H1 (cell line): ENCODE results near the gene SMIM7. TPM values are rescaled to one million over a fixed set of nuclear protein-coding genes. Genes with fewer than 3 reads are reported as not detected.
A peak's percentile ranks its signal among the peaks of the same experiment; 100 is the strongest.

Source experiments
- CTCF ChIA-PET: fragments of 300-600 bp; sonication (Branson Sonifier 250); formaldehyde crosslinking; loops from one replicate; lab custom pipeline; 2021; ENCODE audit not compliant: partially characterized antibody; lab: Charles Lee
- POLR2A ChIA-PET: fragments of 300-600 bp; sonication (Branson Sonifier 250); formaldehyde crosslinking; loops from one replicate; lab custom pipeline; 2021; ENCODE audit warnings: inconsistent platforms; ENCODE audit not compliant: partially characterized antibody; lab: Charles Lee
- DNase-seq, 2 experiments: peaks; one replicate each; pipeline versions ENCODE4 v3.0.0 to v3.0.0-alpha.2; 2010 to 2022; ENCODE audit warnings: low spot score in 2 of 2, low read depth in 1 of 2, mixed read lengths in 1 of 2
- FAIRE-seq: peaks from 2 replicates; lab custom pipeline; 2011; peaks lifted over from hg19 to GRCh38; lab: Jason Lieb, UNC
- H2AFZ ChIP-seq: 2 replicates; pipeline ENCODE4 v1.8.1; 2012; ENCODE audit warnings: low read length, inconsistent platforms
- H2AK5ac ChIP-seq: 2 replicates; pipeline ENCODE4 v1.6.1; 2013; ENCODE audit warnings: low read depth, low read length
- H2BK120ac ChIP-seq: replicated peaks from 2 replicates; pipeline ENCODE3; 2013; ENCODE audit warnings: low read depth, low read length, inconsistent platforms
- H2BK12ac ChIP-seq: 2 replicates; pipeline ENCODE4 v1.6.1; 2013; ENCODE audit warnings: low read depth, low read length
- H2BK15ac ChIP-seq: 2 replicates; pipeline ENCODE4 v1.6.1; 2013; ENCODE audit warnings: low read length
- H2BK20ac ChIP-seq: 2 replicates; pipeline ENCODE4 v1.6.1; 2013; ENCODE audit warnings: low read length
- H2BK5ac ChIP-seq: 2 replicates; pipeline ENCODE4 v1.6.1; 2013; ENCODE audit warnings: low read depth, low read length
- H3K14ac ChIP-seq: 2 replicates; pipeline ENCODE4 v1.6.1; 2013; ENCODE audit warnings: inconsistent platforms; ENCODE audit not compliant: insufficient read length
- H3K18ac ChIP-seq: 2 replicates; pipeline ENCODE4 v1.6.1; 2013; ENCODE audit warnings: low read length; ENCODE audit errors: extremely low read depth
- H3K23ac ChIP-seq: 2 replicates; pipeline ENCODE4 v1.6.1; 2013; ENCODE audit warnings: inconsistent platforms; ENCODE audit not compliant: insufficient read length
- H3K23me2 ChIP-seq: 2 replicates; pipeline ENCODE4 v1.6.1; 2013; ENCODE audit warnings: low read depth, low read length
- H3K27ac ChIP-seq: 2 replicates; pipeline ENCODE4 v1.6.1; 2011; ENCODE audit warnings: low read depth, low read length, inconsistent platforms
- H3K27me3 ChIP-seq, 4 experiments: replicated peaks in 1 of 4; 1 replicate in 1 of 4; 2 replicates in 3 of 4; pipeline versions ENCODE4 v1.6.1 to v1.8.1; 2011 to 2013; ENCODE audit warnings: low read length in 3 of 4, mild to moderate bottlenecking in 3 of 4, inconsistent platforms in 2 of 4, mixed read lengths in 2 of 4, moderate library complexity in 1 of 4; ENCODE audit not compliant: control insufficient read depth in 3 of 4, insufficient read depth in 3 of 4; ENCODE audit errors: extremely low read depth in 1 of 4
- H3K36me3 ChIP-seq, 4 experiments: 2 replicates each; pipeline versions ENCODE4 v1.6.1 to v1.8.1; 2011 to 2013; ENCODE audit warnings: mild to moderate bottlenecking in 4 of 4, low read length in 3 of 4, moderate library complexity in 2 of 4, control low read depth in 1 of 4, inconsistent platforms in 1 of 4; ENCODE audit not compliant: insufficient read depth in 4 of 4, control insufficient read depth in 2 of 4
- H3K4ac ChIP-seq: replicated peaks from 2 replicates; pipeline ENCODE3; 2013; ENCODE audit warnings: low read length, low read depth, mixed read lengths, inconsistent platforms; ENCODE audit not compliant: insufficient read length
- H3K4me1 ChIP-seq, 4 experiments: replicated peaks in 1 of 4; 1 replicate in 1 of 4; 2 replicates in 3 of 4; pipeline versions ENCODE4 v1.6.1 to v1.8.1; 2011 to 2013; ENCODE audit warnings: low read length in 3 of 4, inconsistent platforms in 2 of 4, mixed read lengths in 1 of 4; ENCODE audit not compliant: insufficient read depth in 4 of 4, control insufficient read depth in 3 of 4
- H3K4me2 ChIP-seq, 2 experiments: 2 replicates each; pipeline versions ENCODE4 v1.6.1 to v1.8.1; 2011 to 2013; ENCODE audit warnings: low read depth in 2 of 2, low read length in 2 of 2, control low read depth in 1 of 2, inconsistent platforms in 1 of 2, mild to moderate bottlenecking in 1 of 2; ENCODE audit not compliant: insufficient read depth in 1 of 2
- H3K4me3 ChIP-seq, 4 experiments: fragments of 200-600, 300-600 bp in 1 of 4; sonication (generic), shearing (Covaris generic), sonication (Bioruptor Twin) in 1 of 4; 2 replicates each; pipeline versions ENCODE4 v1.5.1 to v1.8.1; 2011 to 2016; ENCODE audit warnings: low read length in 4 of 4, low read depth in 3 of 4, control low read depth in 2 of 4, inconsistent platforms in 2 of 4, mild to moderate bottlenecking in 2 of 4, mixed read lengths in 1 of 4, moderate library complexity in 1 of 4; ENCODE audit not compliant: insufficient read depth in 2 of 4; ENCODE audit errors: extremely low read depth in 1 of 4
- H3K56ac ChIP-seq: replicated peaks from 2 replicates; pipeline ENCODE3; 2013; ENCODE audit warnings: low read depth, mild to moderate bottlenecking, mixed read lengths, low read length, inconsistent platforms; ENCODE audit not compliant: insufficient read length
- H3K79me1 ChIP-seq: 2 replicates; pipeline ENCODE4 v1.6.1; 2013; ENCODE audit warnings: low read depth, low read length, control low read depth
- H3K79me2 ChIP-seq, 2 experiments: 2 replicates each; pipeline versions ENCODE4 v1.6.1 to v1.8.1; 2012 to 2013; ENCODE audit warnings: low read length in 2 of 2, mild to moderate bottlenecking in 2 of 2, inconsistent platforms in 1 of 2; ENCODE audit not compliant: insufficient read depth in 2 of 2, control insufficient read depth in 1 of 2
- H3K9ac ChIP-seq, 4 experiments: replicated peaks in 1 of 4; 1 replicate in 1 of 4; 2 replicates in 3 of 4; pipeline versions ENCODE4 v1.6.1 to v1.8.1; 2011 to 2013; ENCODE audit warnings: low read depth in 3 of 4, low read length in 3 of 4, control low read depth in 2 of 4, mild to moderate bottlenecking in 2 of 4, moderate library complexity in 2 of 4, inconsistent platforms in 1 of 4; ENCODE audit errors: extremely low read depth in 1 of 4
- H3K9me3 ChIP-seq, 2 experiments: 2 replicates each; pipeline versions ENCODE4 v1.6.1 to v1.8.1; 2012 to 2013; ENCODE audit warnings: mild to moderate bottlenecking in 2 of 2, moderate library complexity in 2 of 2, control low read depth in 1 of 2, inconsistent platforms in 1 of 2, low read depth in 1 of 2, low read length in 1 of 2, mixed read lengths in 1 of 2; ENCODE audit not compliant: insufficient read depth in 2 of 2
- H4K20me1 ChIP-seq, 2 experiments: replicated peaks in 1 of 2; 2 replicates each; pipeline versions ENCODE3 to v1.8.1; 2011 to 2013; ENCODE audit warnings: inconsistent platforms in 2 of 2, low read length in 2 of 2, mild to moderate bottlenecking in 1 of 2; ENCODE audit not compliant: insufficient read depth in 2 of 2, control insufficient read depth in 1 of 2
- H4K5ac ChIP-seq: 2 replicates; pipeline ENCODE4 v1.6.1; 2013; ENCODE audit warnings: low read length, low read depth, mixed read lengths, inconsistent platforms; ENCODE audit not compliant: insufficient read length
- H4K8ac ChIP-seq: 2 replicates; pipeline ENCODE4 v1.8.0; 2013; ENCODE audit warnings: mild to moderate bottlenecking, moderate library complexity, low read length, inconsistent platforms; ENCODE audit not compliant: insufficient read depth; ENCODE audit errors: extremely low read depth
- H4K91ac ChIP-seq: replicated peaks from 2 replicates; pipeline ENCODE3; 2013; ENCODE audit warnings: low read length, mixed read lengths, inconsistent platforms; ENCODE audit not compliant: insufficient read length
- CBX5 ChIP-seq: fragments of 300-800, 300-1000 bp; sonication (generic); IDR thresholded peaks from 2 replicates; pipeline ENCODE4 v1.7.1; 2016; ENCODE audit warnings: antibody characterized with exemption, low read length, low read depth
- MAX ChIP-seq: IDR thresholded peaks from 2 replicates; pipeline ENCODE4 v1.6.1; 2012; ENCODE audit warnings: inconsistent platforms
- PHF8 ChIP-seq: fragments of 200-600 bp; sonication (generic); conservative IDR thresholded peaks from 2 replicates; pipeline ENCODE4 v1.7.1; 2012; ENCODE audit warnings: low read depth, mild to moderate bottlenecking, inconsistent platforms, low read length, moderate library complexity
- SP2 ChIP-seq: IDR thresholded peaks from 2 replicates; pipeline ENCODE4 v1.6.1; 2012; ENCODE audit warnings: mild to moderate bottlenecking, low read length, inconsistent platforms
- TAF1 ChIP-seq: IDR thresholded peaks from 2 replicates; pipeline ENCODE4 v1.6.1; 2011; ENCODE audit warnings: mild to moderate bottlenecking, low read depth, low read length
- WGBS, 2 experiments: shearing (Covaris generic) in 1 of 2; methylation state at CpG; one replicate each; pipeline versions ENCODE4 v1.1.6 to v1.1.7; 2013 to 2015; ENCODE audit warnings: low lambda C conversion rate in 2 of 2, mixed read lengths in 2 of 2, inconsistent platforms in 1 of 2, low coverage in 1 of 2, missing lambda C conversion rate in 1 of 2; ENCODE audit not compliant: insufficient replicate concordance in 2 of 2, insufficient coverage in 1 of 2, insufficient read length in 1 of 2; ENCODE audit errors: extremely low coverage in 1 of 2, missing lambda C conversion rate in 1 of 2; 5-methylcytosine and 5-hydroxymethylcytosine counted together
- polyA plus RNA-seq, 7 experiments: library from polyadenylated mRNA; depleted of rRNA in 3 of 7; stranded (reverse) in 5 of 7; unstranded in 2 of 7; fragments of >200 nt in 5 of 7; fragments of 200-250 nt in 2 of 7; gene quantifications; 1 replicate in 5 of 7; 2 replicates in 1 of 7; 4 replicates in 1 of 7; pipeline versions ENCODE4 v1.2.1 to v1.2.3, GENCODE V29; 2011 to 2013; ENCODE audit warnings: missing spikeins in 2 of 7, mixed read lengths in 2 of 7
- total RNA-seq: library from RNA; stranded (reverse); fragmentation: NEBNext Ultra II Directional; extraction: Animal tissue kit (Norgen Biotek cat#: 25700); gene quantifications from 2 replicates; pipeline ENCODE4 v1.2.1, GENCODE V29; 2021

Gene SMIM7
- total and polyA plus RNA-seq, 2 of the 8 experiments (the other 6 are each of a cell fraction or from before 2014, with no cell fraction given) = 55.5 to 67.5 TPM

GRCh38 chr19:16625163-16625958, 34.6 kb downstream of the SMIM7 start:
- Histone ChIP-seq H3K27ac (no peak overlapping the region), H3K9me3 (no peaks in the 10 kb centered on the region), H3K9ac (no peak overlapping the region), H3K18ac (no peak overlapping the region), H2BK12ac (no peak overlapping the region), H4K91ac (no peak overlapping the region), H2AK5ac (no peak overlapping the region), H4K20me1 (peaks cover 19 to 44% of the 10 kb centered on the region in 2 experiments), H3K27me3 (no peaks in the 10 kb centered on the region), H2BK120ac (no peak overlapping the region), H3K79me2 (peaks cover 24 to 73% of the 10 kb centered on the region in 2 experiments), H3K4ac (no peak overlapping the region), H3K56ac (no peak overlapping the region), H3K36me3 (peaks cover 0 to 5% (median 0%) of the 10 kb centered on the region in 4 experiments; a peak in 5 of 8 replicates), H4K5ac (no peak overlapping the region), H3K23ac (no peak overlapping the region), H3K4me2 (peak overlapping the region in 1 of 2 experiments; percentile 76; a peak in 1 of 4 replicates), H2BK5ac (no peak overlapping the region), H3K4me3 (no peak overlapping the region), H2AFZ (no peak overlapping the region), H2BK15ac (no peak overlapping the region), H2BK20ac (no peak overlapping the region), H4K8ac (no peak overlapping the region), H3K4me1 (peaks cover 2 to 9% (median 4%) of the 10 kb centered on the region in 4 experiments; a peak in 6 of 7 replicates), H3K79me1 (peaks cover 35% of the 10 kb centered on the region), H3K23me2 (peaks cover 10% of the 10 kb centered on the region; the same call in 1 of the 2 replicates), H3K14ac (no peak overlapping the region)
- TF ChIP-seq PHF8 (no peak), SP2 (no peak), CBX5 (no peak), MAX (no peak), TAF1 (no peak)
- FAIRE-seq (no peak), DNase-seq (no peak)
- WGBS, 2 experiments = 87% methylated on average over 16 of the region's 16 CpGs; no CpG with 5 or more reads in 1 of the 2 experiments
- CTCF ChIA-PET = interaction anchor here (0.6 to 1.7 kb wide), 3 partner anchors 10 to 51 kb away, joined by 3 read pairs; no protein-coding TSS in a partner anchor
- POLR2A ChIA-PET = interaction anchor here (0.8 to 1.6 kb wide), 7 partner anchors 9 to 50 kb away, joined by 3 to 6 read pairs (median 3); no protein-coding TSS in a partner anchor
